ENCODE measurements around the gene DTX3. TPM values are rescaled to one million over a fixed set of nuclear protein-coding genes. Genes with fewer than 3 reads are reported as not detected.
A peak's percentile ranks its signal among the peaks of the same experiment; 100 is the strongest.

DTX3 gene
- total RNA-seq, 1 donor from 2014 or later = 18.3 TPM

GRCh38 chr12:57622293-57623245 is 17.9 kb downstream of the DTX3 start:
- TF ChIP-seq EZH2 (IDR thresholded peaks at IDR 0.05; ENCODE audit: insufficient read depth, low read length) (no peak), CTCF (IDR thresholded peaks at IDR 0.05; ENCODE audit: insufficient read depth, low read depth, low read length) (no peak)
- peaks cover 21% of the 10 kb centered on the region for H4K20me1 ChIP-seq (ENCODE audit: insufficient read depth, low read length)
- Mint-ChIP-seq H3K36me3 (ENCODE audit: low read depth, unreplicated experiment) (peaks cover 41% of the 10 kb centered on the region), H3K9me3 (ENCODE audit: unreplicated experiment) (peaks cover 9% of the 10 kb centered on the region), H3K4me3 (ENCODE audit: unreplicated experiment) (no peak overlapping the region), H3K27me3 (ENCODE audit: low read depth, unreplicated experiment) (peaks cover 93% of the 10 kb centered on the region), H3K27ac (ENCODE audit: unreplicated experiment) (no peak overlapping the region), H3K4me1 (ENCODE audit: low read depth, unreplicated experiment) (peaks cover 3% of the 10 kb centered on the region)
- no peak overlapping the region for H3K4me3 ChIP-seq (ENCODE audit: insufficient read depth, low read depth, low read length)
- FAIRE-seq = no peak
- no peaks in the 10 kb centered on the region for H3K79me2 ChIP-seq (ENCODE audit: insufficient read depth, low read length)
- DNase-seq (ENCODE audit: low read depth) = no peak
- H3K27me3 ChIP-seq (ENCODE audit: insufficient read depth, low read length) = peaks cover 76% of the 10 kb centered on the region
- H3K27ac ChIP-seq (ENCODE audit: low read depth, low read length) = no peak overlapping the region
- H3K36me3 ChIP-seq (ENCODE audit: insufficient read depth, low read length) = no peaks in the 10 kb centered on the region
- peaks cover 9% of the 10 kb centered on the region for H3K4me1 ChIP-seq (ENCODE audit: insufficient read depth, low read length)
- no peaks in the 10 kb centered on the region for H3K9me3 ChIP-seq (ENCODE audit: insufficient read depth, low read depth, low read length)
- H3K4me2 ChIP-seq (ENCODE audit: low read length) = peak overlapping the region; percentile 91
- H3K9ac ChIP-seq (ENCODE audit: low read length) = no peak overlapping the region
- no peak overlapping the region for H2AFZ ChIP-seq (ENCODE audit: low read depth, low read length)

- Histone ChIP-seq H3K27me3 (ENCODE audit: insufficient read depth, low read length) (peaks cover 84% of the 10 kb centered on the region), H3K27ac (ENCODE audit: low read depth, low read length) (no peak overlapping the region)
Observed at GRCh38 chr12:57623385-57623784, 18.8 kb downstream of the DTX3 start.

More at GRCh38 chr12:57623385-57623784, 18.8 kb downstream of the DTX3 start:
- no peak overlapping the region for H3K27ac Mint-ChIP-seq (ENCODE audit: unreplicated experiment)
- Histone ChIP-seq H3K4me3 (ENCODE audit: insufficient read depth, low read depth, low read length) (no peak overlapping the region), H3K4me2 (ENCODE audit: low read length) (no peak overlapping the region), H3K79me2 (ENCODE audit: insufficient read depth, low read length) (no peaks in the 10 kb centered on the region), H4K20me1 (ENCODE audit: insufficient read depth, low read length) (peaks cover 21% of the 10 kb centered on the region), H3K36me3 (ENCODE audit: insufficient read depth, low read length) (no peaks in the 10 kb centered on the region), H3K4me1 (ENCODE audit: insufficient read depth, low read length) (peaks cover 9% of the 10 kb centered on the region), H3K9ac (ENCODE audit: low read length) (no peak overlapping the region), H3K9me3 (ENCODE audit: insufficient read depth, low read depth, low read length) (no peaks in the 10 kb centered on the region), H2AFZ (ENCODE audit: low read depth, low read length) (no peak overlapping the region)
- FAIRE-seq = no peak
- H3K4me1 Mint-ChIP-seq (ENCODE audit: low read depth, unreplicated experiment) = peaks cover 3% of the 10 kb centered on the region
- peaks cover 92% of the 10 kb centered on the region for H3K27me3 Mint-ChIP-seq (ENCODE audit: low read depth, unreplicated experiment)
- peaks cover 9% of the 10 kb centered on the region for H3K9me3 Mint-ChIP-seq (ENCODE audit: unreplicated experiment)
- TF ChIP-seq EZH2 (IDR thresholded peaks at IDR 0.05; ENCODE audit: insufficient read depth, low read length) = no peak
- TF ChIP-seq CTCF (IDR thresholded peaks at IDR 0.05; ENCODE audit: insufficient read depth, low read depth, low read length) = no peak
- H3K4me3 Mint-ChIP-seq (ENCODE audit: unreplicated experiment) = no peak overlapping the region
- no peak for DNase-seq (ENCODE audit: low read depth)
- H3K36me3 Mint-ChIP-seq (ENCODE audit: low read depth, unreplicated experiment) = peaks cover 38% of the 10 kb centered on the region
